Keratinocyte (primary cell): ENCODE measurements around the gene GALNT9.
"Not testable (repeated sequence)": the region's sequence is repeated elsewhere in the genome, so short reads cannot be mapped to it uniquely, and the experiment has no call there.

Experiments used
- CTCF ChIP-seq, 3 experiments: IDR thresholded peaks in 1 of 3; conservative IDR thresholded peaks in 1 of 3; optimal IDR thresholded peaks in 1 of 3; 2 replicates in 2 of 3; 3 replicates in 1 of 3; pipeline versions ENCODE3 to v1.5.1; 2011; ENCODE audit warnings: low read length in 3 of 3, mild to moderate bottlenecking in 3 of 3, moderate library complexity in 2 of 3, control low read depth in 1 of 3, inconsistent platforms in 1 of 3; ENCODE audit not compliant: insufficient read depth in 2 of 3; ENCODE audit errors: extremely low read depth in 1 of 3
- EZH2 ChIP-seq: IDR thresholded peaks from one replicate; pipeline ENCODE4 v1.6.1; 2012; ENCODE audit warnings: inconsistent platforms, mild to moderate bottlenecking, low read length, moderate library complexity

- not testable (repeated sequence) for TF ChIP-seq CTCF (optimal IDR thresholded peaks at IDR 0.05 in 1 of 3, IDR thresholded peaks at IDR 0.05 in 1 of 3, conservative IDR thresholded peaks at IDR 0.05 in 1 of 3; ENCODE audit: extremely low read depth in 1 of 3, insufficient read depth in 2 of 3, low read length in 3 of 3); EZH2
Observed at GRCh38 chr12:132358241-132359225, 29.1 kb upstream of the GALNT9 start.
